WTC11 (cell line): ENCODE measurements around the gene COG5. TPM values are rescaled to one million over a fixed set of nuclear protein-coding genes. Genes with fewer than 3 reads are reported as not detected.

Experiments used
- ATAC-seq: fragments of 200-7000 bp; cut with Tn5 transposase; 2 replicates; pipeline ENCODE4 v1.10.0; 2021; ENCODE audit warnings: mild to moderate bottlenecking, moderate library complexity
- CTCF ChIA-PET: fragments of 300-600 bp; sonication (Branson Sonifier 250); formaldehyde crosslinking; loops from one replicate; lab custom pipeline; 2021; ENCODE audit warnings: antibody characterized with exemption; lab: Charles Lee
- POLR2A ChIA-PET: fragments of 350-600 bp; sonication (Branson Sonifier 250); formaldehyde crosslinking; loops from one replicate; lab custom pipeline; 2021; ENCODE audit warnings: antibody characterized with exemption; lab: Charles Lee
- DNase-seq: peaks from one replicate; pipeline ENCODE4 v3.0.0; 2021; ENCODE audit warnings: low spot score
- H3K27ac Mint-ChIP-seq: 2 replicates; pipeline ENCODE4 v1.8.0; 2021; ENCODE audit warnings: mixed read lengths
- H3K27me3 Mint-ChIP-seq: 2 replicates; pipeline ENCODE4 v1.8.0; 2021; ENCODE audit warnings: low read depth, mild to moderate bottlenecking, moderate library complexity, mixed read lengths
- H3K36me3 Mint-ChIP-seq: 2 replicates; pipeline ENCODE4 v1.8.0; 2021; ENCODE audit warnings: mixed read lengths
- H3K4me1 Mint-ChIP-seq: 2 replicates; pipeline ENCODE4 v1.8.0; 2022; ENCODE audit warnings: mixed read lengths
- H3K4me3 Mint-ChIP-seq: 2 replicates; pipeline ENCODE4 v1.8.0; 2021; ENCODE audit warnings: mild to moderate bottlenecking, moderate library complexity, mixed read lengths
- H3K9me3 Mint-ChIP-seq: 2 replicates; pipeline ENCODE4 v1.8.0; 2021; ENCODE audit warnings: mixed read lengths
- CREB1 ChIP-seq: sonication (generic); formaldehyde crosslinking; IDR thresholded peaks from 2 replicates; pipeline ENCODE4 v1.8.0; 2023; ENCODE audit warnings: mild to moderate bottlenecking, missing genetic modification reagents
- ELF4 ChIP-seq: sonication (generic); formaldehyde crosslinking; IDR thresholded peaks from 2 replicates; pipeline ENCODE4 v1.8.1; 2022; ENCODE audit warnings: low read depth, mild to moderate bottlenecking, moderate library complexity, missing genetic modification reagents
- PRRX2 ChIP-seq: fragments of 250-450 bp; sonication (Bioruptor Pico); IDR thresholded peaks from 2 replicates; pipeline ENCODE4 v1.8.0; 2021; ENCODE audit warnings: mild to moderate bottlenecking
- SMAD4 ChIP-seq: sonication (generic); formaldehyde crosslinking; IDR thresholded peaks from 2 replicates; pipeline ENCODE4 v1.8.0; 2022; ENCODE audit warnings: mild to moderate bottlenecking, missing genetic modification reagents
- TEAD1 ChIP-seq: sonication (generic); formaldehyde crosslinking; IDR thresholded peaks from 2 replicates; pipeline ENCODE4 v1.8.0; 2022; ENCODE audit warnings: mild to moderate bottlenecking, missing genetic modification reagents
- ZNF121 ChIP-seq: sonication (generic); formaldehyde crosslinking; IDR thresholded peaks from 2 replicates; pipeline ENCODE4 v1.8.0; 2023; ENCODE audit warnings: missing genetic modification reagents
- total RNA-seq: library from RNA; stranded (reverse); gene quantifications from 3 replicates; pipeline ENCODE4 v1.2.3, GENCODE V29; 2021
- TF ChIP-seq, protein P1 (sequence below): sonication (generic); formaldehyde crosslinking; IDR thresholded peaks from 2 replicates; pipeline ENCODE4 v1.8.0; 2023; ENCODE audit warnings: missing genetic modification reagents
- TF ChIP-seq, protein P2 (sequence below): sonication (generic); formaldehyde crosslinking; IDR thresholded peaks from 2 replicates; pipeline ENCODE4 v1.8.0; 2023; ENCODE audit warnings: mild to moderate bottlenecking, missing genetic modification reagents
- TF ChIP-seq, protein P3 (sequence below): sonication (generic); formaldehyde crosslinking; IDR thresholded peaks from 2 replicates; pipeline ENCODE4 v1.8.1; 2023; ENCODE audit warnings: mild to moderate bottlenecking, missing genetic modification reagents, moderate library complexity
- TF ChIP-seq, protein P4 (sequence below): sonication (generic); formaldehyde crosslinking; IDR thresholded peaks from 2 replicates; pipeline ENCODE4 v1.8.1; 2023; ENCODE audit warnings: mild to moderate bottlenecking, missing genetic modification reagents
- TF ChIP-seq, protein P5 (sequence below): sonication (generic); formaldehyde crosslinking; IDR thresholded peaks from 2 replicates; pipeline ENCODE4 v1.8.1; 2022; ENCODE audit warnings: low read depth, mild to moderate bottlenecking, moderate library complexity, missing genetic modification reagents, borderline replicate concordance
- TF ChIP-seq, protein P6 (sequence below): fragments of 250-450 bp; sonication (Bioruptor Pico); IDR thresholded peaks from 2 replicates; pipeline ENCODE4 v1.9.0; 2021; ENCODE audit warnings: mild to moderate bottlenecking, borderline replicate concordance
- TF ChIP-seq, protein P7 (sequence below): sonication (generic); formaldehyde crosslinking; IDR thresholded peaks from 2 replicates; pipeline ENCODE4 v1.8.1; 2022; ENCODE audit warnings: low read depth, missing genetic modification reagents, borderline replicate concordance

The COG5 gene
- total RNA-seq, 1 experiment from 2014 or later = 23.8 TPM

DNA sequence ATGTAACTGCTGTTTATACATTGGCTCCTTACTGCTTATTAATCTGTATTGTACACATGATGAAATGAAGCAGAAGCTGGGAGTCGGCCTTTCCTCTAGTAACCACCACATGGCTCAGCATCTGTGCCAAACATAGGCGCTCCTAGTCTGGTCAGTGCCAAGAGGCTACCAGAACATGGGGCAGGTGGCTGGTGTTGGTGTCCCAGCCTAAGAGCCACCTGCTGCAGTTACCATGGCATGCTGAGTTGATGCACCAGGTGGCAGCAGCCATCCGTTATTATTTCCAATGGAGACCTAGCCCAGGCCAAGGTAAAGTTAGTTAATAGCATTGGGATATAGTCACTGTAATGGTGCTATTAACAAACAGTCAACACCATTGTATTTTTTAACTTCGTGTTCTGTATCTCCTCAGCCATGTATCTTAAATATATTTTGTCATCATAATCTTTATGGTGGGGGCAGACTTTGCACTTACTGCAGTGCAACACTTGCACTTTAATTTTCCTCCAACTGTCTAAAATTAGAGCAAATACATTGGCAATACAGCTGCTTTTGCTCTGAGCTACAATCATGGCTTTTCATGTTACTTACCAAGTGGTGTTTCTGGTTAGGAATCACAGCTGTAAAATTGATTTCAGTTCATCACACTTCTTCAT is 361.8 kb downstream of the COG5 start (continued):
- TF ChIP-seq, protein P1, sequence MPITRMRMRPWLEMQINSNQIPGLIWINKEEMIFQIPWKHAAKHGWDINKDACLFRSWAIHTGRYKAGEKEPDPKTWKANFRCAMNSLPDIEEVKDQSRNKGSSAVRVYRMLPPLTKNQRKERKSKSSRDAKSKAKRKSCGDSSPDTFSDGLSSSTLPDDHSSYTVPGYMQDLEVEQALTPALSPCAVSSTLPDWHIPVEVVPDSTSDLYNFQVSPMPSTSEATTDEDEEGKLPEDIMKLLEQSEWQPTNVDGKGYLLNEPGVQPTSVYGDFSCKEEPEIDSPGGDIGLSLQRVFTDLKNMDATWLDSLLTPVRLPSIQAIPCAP (CRISPR knock-in tag) = no peak
- TF ChIP-seq, protein P2, sequence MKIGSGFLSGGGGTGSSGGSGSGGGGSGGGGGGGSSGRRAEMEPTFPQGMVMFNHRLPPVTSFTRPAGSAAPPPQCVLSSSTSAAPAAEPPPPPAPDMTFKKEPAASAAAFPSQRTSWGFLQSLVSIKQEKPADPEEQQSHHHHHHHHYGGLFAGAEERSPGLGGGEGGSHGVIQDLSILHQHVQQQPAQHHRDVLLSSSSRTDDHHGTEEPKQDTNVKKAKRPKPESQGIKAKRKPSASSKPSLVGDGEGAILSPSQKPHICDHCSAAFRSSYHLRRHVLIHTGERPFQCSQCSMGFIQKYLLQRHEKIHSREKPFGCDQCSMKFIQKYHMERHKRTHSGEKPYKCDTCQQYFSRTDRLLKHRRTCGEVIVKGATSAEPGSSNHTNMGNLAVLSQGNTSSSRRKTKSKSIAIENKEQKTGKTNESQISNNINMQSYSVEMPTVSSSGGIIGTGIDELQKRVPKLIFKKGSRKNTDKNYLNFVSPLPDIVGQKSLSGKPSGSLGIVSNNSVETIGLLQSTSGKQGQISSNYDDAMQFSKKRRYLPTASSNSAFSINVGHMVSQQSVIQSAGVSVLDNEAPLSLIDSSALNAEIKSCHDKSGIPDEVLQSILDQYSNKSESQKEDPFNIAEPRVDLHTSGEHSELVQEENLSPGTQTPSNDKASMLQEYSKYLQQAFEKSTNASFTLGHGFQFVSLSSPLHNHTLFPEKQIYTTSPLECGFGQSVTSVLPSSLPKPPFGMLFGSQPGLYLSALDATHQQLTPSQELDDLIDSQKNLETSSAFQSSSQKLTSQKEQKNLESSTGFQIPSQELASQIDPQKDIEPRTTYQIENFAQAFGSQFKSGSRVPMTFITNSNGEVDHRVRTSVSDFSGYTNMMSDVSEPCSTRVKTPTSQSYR (CRISPR knock-in tag) = no peak
- no peak for TF ChIP-seq ELF4
- no peak for TF ChIP-seq SMAD4
- no peak for TF ChIP-seq CREB1 (CRISPR knock-in tag)
- TF ChIP-seq, protein P3, sequence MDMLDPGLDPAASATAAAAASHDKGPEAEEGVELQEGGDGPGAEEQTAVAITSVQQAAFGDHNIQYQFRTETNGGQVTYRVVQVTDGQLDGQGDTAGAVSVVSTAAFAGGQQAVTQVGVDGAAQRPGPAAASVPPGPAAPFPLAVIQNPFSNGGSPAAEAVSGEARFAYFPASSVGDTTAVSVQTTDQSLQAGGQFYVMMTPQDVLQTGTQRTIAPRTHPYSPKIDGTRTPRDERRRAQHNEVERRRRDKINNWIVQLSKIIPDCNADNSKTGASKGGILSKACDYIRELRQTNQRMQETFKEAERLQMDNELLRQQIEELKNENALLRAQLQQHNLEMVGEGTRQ (CRISPR knock-in tag) = no peak
- TF ChIP-seq, all 79 proteins: peak for 0

DNA sequence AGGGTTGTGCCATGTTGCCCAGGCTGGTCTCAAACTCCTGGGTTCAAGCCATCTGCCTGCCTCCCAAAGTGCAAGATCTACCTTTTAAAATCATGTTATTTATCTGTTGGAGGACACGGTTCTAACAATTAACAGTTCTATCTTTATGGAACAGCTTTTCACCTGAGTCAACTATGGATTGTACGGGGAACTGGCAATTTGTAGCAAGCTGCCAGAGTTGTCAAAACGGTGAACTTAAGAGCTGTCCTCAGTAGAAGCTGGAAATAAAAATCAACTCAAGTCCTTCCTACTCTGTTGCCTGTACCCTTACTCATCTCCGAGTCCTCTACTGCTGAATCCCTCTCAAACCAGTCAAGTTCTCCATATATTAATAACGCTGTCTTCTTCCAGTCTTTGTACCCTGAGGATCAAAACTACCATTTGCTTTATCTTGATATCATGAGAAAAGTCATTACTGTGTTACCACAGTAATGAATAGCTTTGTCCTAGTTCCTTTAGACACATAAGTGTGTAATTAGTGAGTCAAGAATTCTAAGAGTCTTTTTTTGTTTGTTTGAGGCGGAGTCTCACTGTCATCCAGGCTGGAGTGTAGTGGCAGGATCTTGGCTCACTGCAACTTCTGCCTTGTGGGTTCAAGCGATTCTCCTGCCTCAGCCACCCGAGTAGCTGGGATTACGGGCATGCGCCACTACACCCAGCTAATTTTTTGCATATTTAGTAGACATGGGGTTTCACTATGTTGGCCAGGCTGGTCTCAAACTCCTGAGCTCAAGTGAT is 366.7 kb downstream of the COG5 start:
- ChIA-PET CTCF (no interaction called here), POLR2A (no interaction called here)
- TF ChIP-seq, protein P4, sequence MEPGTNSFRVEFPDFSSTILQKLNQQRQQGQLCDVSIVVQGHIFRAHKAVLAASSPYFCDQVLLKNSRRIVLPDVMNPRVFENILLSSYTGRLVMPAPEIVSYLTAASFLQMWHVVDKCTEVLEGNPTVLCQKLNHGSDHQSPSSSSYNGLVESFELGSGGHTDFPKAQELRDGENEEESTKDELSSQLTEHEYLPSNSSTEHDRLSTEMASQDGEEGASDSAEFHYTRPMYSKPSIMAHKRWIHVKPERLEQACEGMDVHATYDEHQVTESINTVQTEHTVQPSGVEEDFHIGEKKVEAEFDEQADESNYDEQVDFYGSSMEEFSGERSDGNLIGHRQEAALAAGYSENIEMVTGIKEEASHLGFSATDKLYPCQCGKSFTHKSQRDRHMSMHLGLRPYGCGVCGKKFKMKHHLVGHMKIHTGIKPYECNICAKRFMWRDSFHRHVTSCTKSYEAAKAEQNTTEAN (CRISPR knock-in tag) = no peak
- ATAC-seq = no peak
- peaks cover 40% of the 10 kb centered on the region for H3K36me3 Mint-ChIP-seq
- no peak for DNase-seq
- no peak overlapping the region for H3K27ac Mint-ChIP-seq
- no peak overlapping the region for H3K4me3 Mint-ChIP-seq
- no peaks in the 10 kb centered on the region for H3K27me3 Mint-ChIP-seq
- no peaks in the 10 kb centered on the region for H3K4me1 Mint-ChIP-seq
- no peaks in the 10 kb centered on the region for H3K9me3 Mint-ChIP-seq

DNA sequence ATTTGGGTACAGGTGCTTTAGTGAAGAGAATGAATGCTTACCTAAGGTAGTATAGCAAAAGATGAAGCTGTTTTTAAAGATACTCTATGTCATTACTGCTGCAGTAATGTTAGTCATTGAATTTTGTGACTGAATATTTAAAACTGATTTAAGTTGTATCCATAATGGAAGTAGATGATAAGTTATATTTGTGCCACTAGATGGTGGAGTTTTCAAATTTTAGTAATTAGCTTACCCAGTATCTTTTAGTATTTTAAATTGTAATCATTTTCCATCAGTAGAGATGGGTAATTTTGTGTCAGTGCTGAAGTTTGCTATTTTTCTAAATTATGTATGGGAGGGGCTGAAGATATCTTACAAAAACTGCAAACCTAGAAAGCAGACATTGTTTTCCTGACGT is 369.7 kb downstream of the COG5 start:
- ChIA-PET POLR2A (interaction anchor here (1.2 kb wide), 1 partner anchor 27 kb away, joined by 4 read pairs; no protein-coding TSS in a partner anchor), CTCF (interaction anchor here (1.2 to 2.1 kb wide), 3 partner anchors 19 to 247 kb away, joined by 4 to 6 read pairs (median 4); partner anchors contain the start of gene HBP1)
- TF ChIP-seq TEAD1 (CRISPR knock-in tag) (no peak), PRRX2 (CRISPR knock-in tag) (no peak), ZNF121 (CRISPR knock-in tag) (no peak)
- TF ChIP-seq, protein P5, sequence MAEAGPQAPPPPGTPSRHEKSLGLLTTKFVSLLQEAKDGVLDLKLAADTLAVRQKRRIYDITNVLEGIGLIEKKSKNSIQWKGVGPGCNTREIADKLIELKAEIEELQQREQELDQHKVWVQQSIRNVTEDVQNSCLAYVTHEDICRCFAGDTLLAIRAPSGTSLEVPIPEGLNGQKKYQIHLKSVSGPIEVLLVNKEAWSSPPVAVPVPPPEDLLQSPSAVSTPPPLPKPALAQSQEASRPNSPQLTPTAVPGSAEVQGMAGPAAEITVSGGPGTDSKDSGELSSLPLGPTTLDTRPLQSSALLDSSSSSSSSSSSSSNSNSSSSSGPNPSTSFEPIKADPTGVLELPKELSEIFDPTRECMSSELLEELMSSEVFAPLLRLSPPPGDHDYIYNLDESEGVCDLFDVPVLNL (CRISPR knock-in tag) = no peak
- TF ChIP-seq, protein P6, sequence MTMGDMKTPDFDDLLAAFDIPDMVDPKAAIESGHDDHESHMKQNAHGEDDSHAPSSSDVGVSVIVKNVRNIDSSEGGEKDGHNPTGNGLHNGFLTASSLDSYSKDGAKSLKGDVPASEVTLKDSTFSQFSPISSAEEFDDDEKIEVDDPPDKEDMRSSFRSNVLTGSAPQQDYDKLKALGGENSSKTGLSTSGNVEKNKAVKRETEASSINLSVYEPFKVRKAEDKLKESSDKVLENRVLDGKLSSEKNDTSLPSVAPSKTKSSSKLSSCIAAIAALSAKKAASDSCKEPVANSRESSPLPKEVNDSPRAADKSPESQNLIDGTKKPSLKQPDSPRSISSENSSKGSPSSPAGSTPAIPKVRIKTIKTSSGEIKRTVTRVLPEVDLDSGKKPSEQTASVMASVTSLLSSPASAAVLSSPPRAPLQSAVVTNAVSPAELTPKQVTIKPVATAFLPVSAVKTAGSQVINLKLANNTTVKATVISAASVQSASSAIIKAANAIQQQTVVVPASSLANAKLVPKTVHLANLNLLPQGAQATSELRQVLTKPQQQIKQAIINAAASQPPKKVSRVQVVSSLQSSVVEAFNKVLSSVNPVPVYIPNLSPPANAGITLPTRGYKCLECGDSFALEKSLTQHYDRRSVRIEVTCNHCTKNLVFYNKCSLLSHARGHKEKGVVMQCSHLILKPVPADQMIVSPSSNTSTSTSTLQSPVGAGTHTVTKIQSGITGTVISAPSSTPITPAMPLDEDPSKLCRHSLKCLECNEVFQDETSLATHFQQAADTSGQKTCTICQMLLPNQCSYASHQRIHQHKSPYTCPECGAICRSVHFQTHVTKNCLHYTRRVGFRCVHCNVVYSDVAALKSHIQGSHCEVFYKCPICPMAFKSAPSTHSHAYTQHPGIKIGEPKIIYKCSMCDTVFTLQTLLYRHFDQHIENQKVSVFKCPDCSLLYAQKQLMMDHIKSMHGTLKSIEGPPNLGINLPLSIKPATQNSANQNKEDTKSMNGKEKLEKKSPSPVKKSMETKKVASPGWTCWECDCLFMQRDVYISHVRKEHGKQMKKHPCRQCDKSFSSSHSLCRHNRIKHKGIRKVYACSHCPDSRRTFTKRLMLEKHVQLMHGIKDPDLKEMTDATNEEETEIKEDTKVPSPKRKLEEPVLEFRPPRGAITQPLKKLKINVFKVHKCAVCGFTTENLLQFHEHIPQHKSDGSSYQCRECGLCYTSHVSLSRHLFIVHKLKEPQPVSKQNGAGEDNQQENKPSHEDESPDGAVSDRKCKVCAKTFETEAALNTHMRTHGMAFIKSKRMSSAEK (CRISPR knock-in tag) = no peak
- TF ChIP-seq, protein P7, sequence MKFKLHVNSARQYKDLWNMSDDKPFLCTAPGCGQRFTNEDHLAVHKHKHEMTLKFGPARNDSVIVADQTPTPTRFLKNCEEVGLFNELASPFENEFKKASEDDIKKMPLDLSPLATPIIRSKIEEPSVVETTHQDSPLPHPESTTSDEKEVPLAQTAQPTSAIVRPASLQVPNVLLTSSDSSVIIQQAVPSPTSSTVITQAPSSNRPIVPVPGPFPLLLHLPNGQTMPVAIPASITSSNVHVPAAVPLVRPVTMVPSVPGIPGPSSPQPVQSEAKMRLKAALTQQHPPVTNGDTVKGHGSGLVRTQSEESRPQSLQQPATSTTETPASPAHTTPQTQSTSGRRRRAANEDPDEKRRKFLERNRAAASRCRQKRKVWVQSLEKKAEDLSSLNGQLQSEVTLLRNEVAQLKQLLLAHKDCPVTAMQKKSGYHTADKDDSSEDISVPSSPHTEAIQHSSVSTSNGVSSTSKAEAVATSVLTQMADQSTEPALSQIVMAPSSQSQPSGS (CRISPR knock-in tag) = no peak
- H3K36me3 Mint-ChIP-seq = peaks cover 30% of the 10 kb centered on the region
- no peaks in the 10 kb centered on the region for H3K9me3 Mint-ChIP-seq
- H3K27me3 Mint-ChIP-seq = no peaks in the 10 kb centered on the region
- no peak overlapping the region for H3K27ac Mint-ChIP-seq
- ATAC-seq = no peak
- DNase-seq = no peak
- no peak overlapping the region for H3K4me3 Mint-ChIP-seq
- no peaks in the 10 kb centered on the region for H3K4me1 Mint-ChIP-seq
